MM.1S (cell line): ENCODE measurements around the gene SPCS3.
"Not testable (repeated sequence)": the region's sequence is repeated elsewhere in the genome, so short reads cannot be mapped to it uniquely, and the experiment has no call there.

Source experiments
- EZH2 ChIP-seq: fragments of 300-600 bp; sonication (generic); optimal IDR thresholded peaks from 2 replicates; pipeline ENCODE3; 2017; ENCODE audit warnings: low read depth, mild to moderate bottlenecking, antibody characterized with exemption, low read length, mixed read lengths
- TF ChIP-seq, protein P1 (sequence below): fragments of 300-600 bp; sonication (generic); IDR thresholded peaks from 2 replicates; pipeline ENCODE4 v1.5.1; 2016; ENCODE audit warnings: antibody characterized with exemption, low read length, mixed read lengths

- TF ChIP-seq, protein P1, sequence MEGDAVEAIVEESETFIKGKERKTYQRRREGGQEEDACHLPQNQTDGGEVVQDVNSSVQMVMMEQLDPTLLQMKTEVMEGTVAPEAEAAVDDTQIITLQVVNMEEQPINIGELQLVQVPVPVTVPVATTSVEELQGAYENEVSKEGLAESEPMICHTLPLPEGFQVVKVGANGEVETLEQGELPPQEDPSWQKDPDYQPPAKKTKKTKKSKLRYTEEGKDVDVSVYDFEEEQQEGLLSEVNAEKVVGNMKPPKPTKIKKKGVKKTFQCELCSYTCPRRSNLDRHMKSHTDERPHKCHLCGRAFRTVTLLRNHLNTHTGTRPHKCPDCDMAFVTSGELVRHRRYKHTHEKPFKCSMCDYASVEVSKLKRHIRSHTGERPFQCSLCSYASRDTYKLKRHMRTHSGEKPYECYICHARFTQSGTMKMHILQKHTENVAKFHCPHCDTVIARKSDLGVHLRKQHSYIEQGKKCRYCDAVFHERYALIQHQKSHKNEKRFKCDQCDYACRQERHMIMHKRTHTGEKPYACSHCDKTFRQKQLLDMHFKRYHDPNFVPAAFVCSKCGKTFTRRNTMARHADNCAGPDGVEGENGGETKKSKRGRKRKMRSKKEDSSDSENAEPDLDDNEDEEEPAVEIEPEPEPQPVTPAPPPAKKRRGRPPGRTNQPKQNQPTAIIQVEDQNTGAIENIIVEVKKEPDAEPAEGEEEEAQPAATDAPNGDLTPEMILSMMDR = not testable (repeated sequence)
- TF ChIP-seq EZH2 = not testable (repeated sequence)
Measured at GRCh38 chr4:176279560-176279959, 40.2 kb upstream of the SPCS3 start.
